IPS-15b (cell line): ENCODE data around the gene TMEM255B.

Experiments
- H3K27me3 ChIP-seq: one replicate; pipeline ENCODE4 v1.6.1; 2013; ENCODE audit warnings: low read length; ENCODE audit not compliant: control insufficient read depth, insufficient read depth
- H3K36me3 ChIP-seq: one replicate; pipeline ENCODE4 v1.6.1; 2013; ENCODE audit warnings: low read length; ENCODE audit not compliant: control insufficient read depth, insufficient read depth
- H3K4me1 ChIP-seq: one replicate; pipeline ENCODE4 v1.6.1; 2013; ENCODE audit warnings: mild to moderate bottlenecking, low read length; ENCODE audit not compliant: control insufficient read depth, insufficient read depth
- H3K4me3 ChIP-seq: one replicate; pipeline ENCODE4 v1.5.1; 2013; ENCODE audit warnings: low read depth, low read length
- H3K9ac ChIP-seq: one replicate; pipeline ENCODE4 v1.6.1; 2013; ENCODE audit warnings: low read depth, mild to moderate bottlenecking, low read length
- H3K9me3 ChIP-seq: one replicate; pipeline ENCODE4 v1.6.1; 2013; ENCODE audit warnings: mild to moderate bottlenecking, low read length; ENCODE audit not compliant: control insufficient read depth, insufficient read depth

The TMEM255B gene

DNA sequence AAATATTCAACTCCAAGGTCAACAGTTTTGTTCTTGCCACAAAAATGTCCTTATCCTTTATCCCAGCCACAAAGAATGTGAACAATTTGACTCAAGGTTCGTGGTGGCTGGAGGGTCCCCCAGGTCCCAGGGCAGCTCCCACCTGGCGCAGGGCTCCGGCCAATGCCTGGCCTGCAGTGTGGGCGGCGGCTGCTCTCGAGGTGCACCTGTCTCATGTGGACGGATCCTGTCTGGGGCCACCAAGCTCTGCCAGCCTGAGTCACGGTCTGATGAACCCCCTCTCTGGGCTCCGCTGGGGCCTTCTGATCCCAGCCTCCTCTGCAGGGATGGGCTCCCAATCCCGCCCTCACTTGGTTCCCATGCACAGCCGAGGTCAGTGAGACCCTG, 55.4 kb downstream of the TMEM255B start:
- Histone ChIP-seq H3K9ac (no peak overlapping the region), H3K27me3 (no peaks in the 10 kb centered on the region), H3K9me3 (peaks cover 3% of the 10 kb centered on the region), H3K4me1 (no peaks in the 10 kb centered on the region), H3K4me3 (no peak overlapping the region), H3K36me3 (no peaks in the 10 kb centered on the region)

DNA sequence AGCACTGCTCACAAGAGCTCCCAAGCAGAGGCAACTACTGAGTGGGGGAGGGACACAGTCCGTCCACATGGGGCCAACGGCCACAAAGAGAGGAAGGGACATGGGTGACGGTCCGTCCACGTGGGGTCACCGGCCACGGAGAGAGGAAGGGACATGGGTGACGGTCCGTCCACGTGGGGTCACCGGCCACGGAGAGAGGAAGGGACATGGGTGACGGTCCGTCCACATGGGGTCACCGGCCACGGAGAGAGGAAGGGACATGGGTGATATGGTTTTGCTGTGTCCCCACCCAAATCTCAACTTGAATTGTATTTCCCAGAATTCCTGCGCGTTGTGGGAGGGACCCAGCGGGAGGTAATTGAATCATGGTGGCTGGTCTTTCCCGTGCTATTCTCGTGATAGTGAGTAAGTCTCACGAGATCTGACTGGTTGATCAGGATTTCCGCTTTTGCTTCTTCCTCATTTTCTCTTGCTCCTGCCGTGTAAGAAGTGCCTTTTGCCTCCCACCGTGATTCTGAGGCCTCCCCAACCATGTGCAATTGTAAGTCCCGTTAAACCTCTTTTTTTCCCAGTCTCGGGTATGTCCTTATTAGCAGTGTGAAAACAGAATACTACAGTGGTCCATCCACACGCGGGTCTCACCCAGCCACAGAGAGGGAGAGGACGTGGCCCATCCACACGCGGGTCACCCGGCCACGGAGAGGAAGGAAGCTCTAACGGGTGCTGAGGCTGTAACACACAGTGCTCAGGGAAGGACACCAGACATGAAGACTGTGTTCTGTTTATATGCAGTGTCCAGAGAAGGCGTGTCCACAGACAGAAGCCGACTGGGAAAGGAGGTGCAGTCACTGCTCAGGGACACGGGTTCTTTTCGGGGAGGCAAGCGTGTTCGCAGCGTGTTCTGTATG, 56.4 kb downstream of the TMEM255B start:
- Histone ChIP-seq H3K9ac (no peak overlapping the region), H3K4me3 (no peak overlapping the region)

DNA sequence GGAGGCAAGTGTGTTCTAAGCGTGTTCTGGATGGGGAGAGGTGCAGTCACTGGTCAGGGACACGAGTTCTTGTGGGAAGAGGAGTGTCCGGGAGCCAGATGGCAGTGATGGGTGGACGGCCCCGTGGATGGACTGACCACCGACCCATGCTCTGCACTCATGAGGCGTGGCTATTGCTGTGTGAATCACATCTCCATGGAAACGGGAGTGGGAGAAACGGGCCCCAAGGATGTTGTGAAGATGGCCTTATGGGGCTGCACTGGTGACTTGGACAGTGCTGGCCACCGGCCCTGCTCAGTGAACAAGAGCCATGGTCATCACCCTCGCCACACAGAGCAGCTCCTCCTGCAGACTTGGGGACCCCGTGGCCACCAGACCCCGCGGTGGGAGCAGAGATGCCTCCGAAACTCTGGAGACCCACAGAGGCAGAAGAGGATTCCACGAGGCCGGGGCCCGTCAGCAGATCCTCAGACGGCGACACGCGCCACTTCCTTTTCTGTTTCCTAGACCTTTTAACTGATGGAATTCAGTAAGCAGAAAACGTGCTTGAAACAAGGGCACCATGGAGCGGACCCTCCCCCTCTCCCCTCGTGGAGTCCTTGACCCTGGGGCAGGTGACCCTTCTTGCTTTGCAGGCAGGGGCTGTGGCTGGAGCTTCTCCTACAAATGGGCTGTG, 57.4 kb downstream of the TMEM255B start:
- peaks cover 3% of the 10 kb centered on the region for H3K36me3 ChIP-seq
- no peaks in the 10 kb centered on the region for H3K27me3 ChIP-seq
- H3K9me3 ChIP-seq = no peaks in the 10 kb centered on the region
- H3K4me3 ChIP-seq = no peak overlapping the region
- no peak overlapping the region for H3K9ac ChIP-seq
- no peaks in the 10 kb centered on the region for H3K4me1 ChIP-seq

More for the DNA sequence above, 56.4 kb downstream of the TMEM255B start:
- Histone ChIP-seq H3K9me3 (no peaks in the 10 kb centered on the region), H3K36me3 (peaks cover 3% of the 10 kb centered on the region), H3K4me1 (no peaks in the 10 kb centered on the region), H3K27me3 (no peaks in the 10 kb centered on the region)

DNA sequence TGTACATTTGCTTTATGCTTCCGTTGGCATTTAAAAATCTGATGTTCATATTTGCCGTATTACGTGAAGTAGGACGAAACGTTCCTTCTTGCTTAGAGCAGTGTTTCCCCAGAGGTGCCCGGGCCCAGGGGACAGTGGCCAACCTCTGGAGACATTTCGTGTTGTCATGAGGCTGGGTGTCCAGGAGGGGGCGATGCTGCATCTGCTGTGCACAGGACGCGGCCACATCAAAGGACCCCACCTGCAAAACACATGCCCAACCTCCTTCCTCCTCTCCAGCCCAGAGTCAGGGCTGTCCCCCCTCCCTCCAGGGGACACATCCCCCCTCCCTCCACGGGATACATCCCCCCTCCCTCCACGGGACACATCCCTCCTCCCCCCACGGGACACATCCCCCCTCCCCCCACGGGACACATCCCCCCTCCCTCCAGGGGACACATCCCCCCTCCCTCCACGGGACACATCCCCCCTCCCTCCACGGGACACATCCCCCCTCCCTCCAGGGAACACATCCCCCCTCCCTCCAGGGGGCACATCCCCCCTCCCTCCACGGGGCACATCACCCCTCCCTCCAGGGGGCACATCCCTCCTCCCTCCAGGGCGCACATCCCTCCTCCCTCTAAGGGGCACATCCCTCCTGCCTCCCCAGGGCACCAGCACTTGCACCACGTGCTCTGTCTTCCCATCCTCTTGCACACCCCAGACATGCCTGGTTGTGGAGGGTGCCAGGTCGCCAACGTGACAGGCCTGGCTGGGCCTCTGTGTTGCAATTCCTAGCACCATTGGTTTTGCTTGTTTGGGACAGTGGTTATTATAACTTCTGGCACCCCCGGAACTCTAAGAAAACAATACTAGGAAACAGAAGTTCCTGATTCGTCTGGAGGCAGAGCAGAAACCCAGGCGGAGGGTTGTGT, 58.2 kb downstream of the TMEM255B start:
- H3K36me3 ChIP-seq = peaks cover 10% of the 10 kb centered on the region
- no peak overlapping the region for H3K9ac ChIP-seq
- H3K27me3 ChIP-seq = no peaks in the 10 kb centered on the region
- H3K4me1 ChIP-seq = no peaks in the 10 kb centered on the region
- H3K4me3 ChIP-seq = no peak overlapping the region
- H3K9me3 ChIP-seq = no peaks in the 10 kb centered on the region

DNA sequence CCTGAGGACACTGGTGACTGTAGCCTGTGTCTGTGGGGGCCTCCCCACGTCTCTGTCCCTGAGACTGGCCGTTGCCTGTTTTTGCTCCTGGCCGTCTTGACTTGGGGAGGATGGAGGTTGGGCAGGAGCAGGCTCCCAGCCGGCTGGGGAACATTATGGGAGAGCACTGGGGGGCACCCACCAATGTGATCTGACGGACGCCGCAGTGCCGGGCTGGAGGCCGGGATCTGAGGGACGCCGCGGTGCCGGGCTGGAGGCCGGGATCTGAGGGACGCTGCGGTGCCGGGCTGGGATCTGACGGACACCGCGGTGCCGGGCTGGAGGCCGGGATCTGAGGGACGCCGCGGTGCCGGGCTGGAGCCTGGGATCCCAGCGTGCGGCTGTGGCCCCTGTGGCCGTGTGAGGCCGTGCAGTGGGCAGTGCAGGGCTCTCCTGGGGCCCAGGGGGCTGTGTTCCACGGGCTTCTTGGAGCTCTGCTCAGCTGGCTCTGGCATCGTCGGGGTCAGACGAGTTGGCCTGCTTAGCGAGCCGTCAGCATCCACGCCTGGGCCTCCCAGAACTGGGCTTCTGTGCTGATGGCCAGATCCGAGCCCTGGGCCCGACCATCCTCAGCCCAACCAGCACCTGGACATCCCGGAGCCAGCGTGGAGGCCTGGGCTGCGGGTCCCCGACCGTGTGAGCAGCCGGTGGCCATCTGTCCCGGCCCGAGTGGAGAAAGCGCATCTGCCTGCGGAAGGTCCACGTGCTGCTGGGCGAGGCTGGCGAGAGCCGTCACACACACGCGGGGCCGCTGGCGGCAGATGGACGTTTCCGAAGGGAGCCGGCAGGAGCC, 59.0 kb downstream of the TMEM255B start:
- Histone ChIP-seq H3K4me3 (no peak overlapping the region), H3K9me3 (no peaks in the 10 kb centered on the region), H3K4me1 (no peaks in the 10 kb centered on the region), H3K36me3 (peaks cover 12% of the 10 kb centered on the region), H3K9ac (no peak overlapping the region), H3K27me3 (no peaks in the 10 kb centered on the region)

DNA sequence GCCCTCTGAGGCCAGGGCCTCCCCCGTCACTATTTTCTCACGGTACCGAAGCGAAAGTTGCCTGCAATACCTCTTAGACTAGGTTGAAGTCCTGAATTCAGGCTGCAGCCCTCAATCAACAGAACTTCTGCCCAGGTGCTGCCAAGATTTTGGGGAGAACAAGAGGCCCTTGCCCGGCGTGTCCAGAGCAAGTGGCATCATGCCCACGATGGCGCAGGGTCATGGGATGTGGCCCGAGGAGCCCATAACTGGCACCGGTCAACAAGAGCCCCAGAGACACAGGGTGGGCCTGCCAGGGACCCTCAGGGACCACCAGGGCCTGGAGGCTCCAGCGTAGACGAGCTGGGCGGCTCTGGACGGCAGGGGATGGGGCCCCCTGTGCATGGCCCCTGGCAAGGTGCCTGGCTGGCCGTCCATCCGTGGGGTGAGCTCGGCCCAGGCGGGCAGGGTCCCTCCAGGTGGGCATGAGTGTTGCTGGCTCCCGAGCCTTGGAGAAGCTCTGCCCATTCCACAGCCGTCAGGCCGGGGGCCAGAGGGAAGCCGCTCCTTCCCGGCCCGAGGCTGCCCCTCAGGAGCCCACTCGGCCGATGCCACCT, 59.8 kb downstream of the TMEM255B start:
- Histone ChIP-seq H3K36me3 (peaks cover 17% of the 10 kb centered on the region), H3K27me3 (no peaks in the 10 kb centered on the region), H3K4me1 (no peaks in the 10 kb centered on the region), H3K4me3 (no peak overlapping the region), H3K9ac (no peak overlapping the region), H3K9me3 (no peaks in the 10 kb centered on the region)

DNA sequence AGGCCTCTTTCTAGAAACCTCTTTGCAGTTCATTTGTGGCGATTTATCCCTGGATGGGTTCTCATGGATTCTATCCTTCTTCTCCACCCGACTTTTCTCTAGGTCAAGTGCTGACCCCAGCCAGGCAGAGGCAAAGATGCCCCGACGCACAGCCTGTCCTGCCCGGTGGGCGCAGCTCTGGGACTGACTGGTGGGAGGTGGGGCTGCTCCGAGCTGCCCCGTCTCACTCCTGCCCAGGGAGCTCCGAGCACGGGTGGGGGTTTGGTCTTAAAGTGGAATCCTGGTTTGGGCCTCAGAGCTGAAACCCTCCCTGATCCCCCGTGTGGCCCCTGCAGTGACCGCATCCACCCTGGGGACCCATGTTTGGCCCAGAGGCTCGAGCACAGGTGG, 60.3 kb downstream of the TMEM255B start:
- no peaks in the 10 kb centered on the region for H3K4me1 ChIP-seq
- no peak overlapping the region for H3K9ac ChIP-seq
- no peak overlapping the region for H3K4me3 ChIP-seq
- H3K9me3 ChIP-seq = no peaks in the 10 kb centered on the region
- no peaks in the 10 kb centered on the region for H3K27me3 ChIP-seq
- H3K36me3 ChIP-seq = peaks cover 17% of the 10 kb centered on the region

DNA sequence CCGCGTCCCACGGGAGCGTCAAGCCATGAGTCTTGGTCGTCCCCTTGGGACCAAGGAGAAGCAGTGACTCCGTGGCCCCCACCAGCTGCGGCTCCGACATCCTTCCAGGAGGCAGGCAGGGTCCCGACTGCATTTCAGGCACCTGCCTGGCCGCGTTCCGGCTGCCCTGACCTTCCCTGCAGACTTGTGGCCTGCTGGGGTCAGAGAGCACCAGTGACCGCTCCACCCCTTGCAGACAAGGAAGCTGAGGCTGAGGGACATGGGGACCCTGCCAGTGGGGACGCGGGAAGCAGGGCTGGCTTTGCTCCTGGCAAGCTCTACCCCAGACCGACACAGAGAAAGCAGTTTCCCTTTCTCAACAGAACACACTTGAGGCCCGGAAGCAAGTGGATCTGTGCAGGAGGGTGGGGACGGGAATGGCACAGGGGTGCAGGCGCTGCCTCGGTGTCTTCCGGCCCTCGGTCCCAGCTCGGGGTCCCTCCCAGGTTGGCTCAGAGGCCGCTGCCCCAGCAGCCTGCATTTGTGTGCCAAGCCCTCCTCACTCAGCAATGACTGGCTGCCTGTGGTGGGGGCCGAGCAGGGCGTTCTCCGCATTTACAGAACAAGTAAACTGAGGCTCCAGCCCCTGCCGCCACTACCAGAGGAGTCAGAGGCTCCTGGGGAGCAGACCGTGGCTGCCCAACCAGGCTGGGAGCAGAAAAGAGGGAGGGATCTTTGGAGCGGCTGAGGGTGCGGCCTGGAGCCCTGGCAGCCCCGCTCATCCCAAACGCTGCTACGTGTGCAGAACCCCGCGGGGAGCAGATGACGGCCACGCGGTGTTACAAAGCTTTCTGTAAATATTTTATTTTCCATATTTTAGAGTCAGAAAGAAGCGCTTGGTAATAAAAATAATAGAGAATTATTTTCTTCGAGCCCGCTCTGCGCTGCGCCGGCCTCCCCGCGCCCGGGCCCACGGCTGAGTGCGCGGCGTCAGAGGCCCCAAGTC, 61.0 kb downstream of the TMEM255B start:
- no peak overlapping the region for H3K9ac ChIP-seq
- no peaks in the 10 kb centered on the region for H3K4me1 ChIP-seq
- no peaks in the 10 kb centered on the region for H3K27me3 ChIP-seq
- H3K36me3 ChIP-seq = peaks cover 17% of the 10 kb centered on the region
- H3K4me3 ChIP-seq = no peak overlapping the region
- no peaks in the 10 kb centered on the region for H3K9me3 ChIP-seq

DNA sequence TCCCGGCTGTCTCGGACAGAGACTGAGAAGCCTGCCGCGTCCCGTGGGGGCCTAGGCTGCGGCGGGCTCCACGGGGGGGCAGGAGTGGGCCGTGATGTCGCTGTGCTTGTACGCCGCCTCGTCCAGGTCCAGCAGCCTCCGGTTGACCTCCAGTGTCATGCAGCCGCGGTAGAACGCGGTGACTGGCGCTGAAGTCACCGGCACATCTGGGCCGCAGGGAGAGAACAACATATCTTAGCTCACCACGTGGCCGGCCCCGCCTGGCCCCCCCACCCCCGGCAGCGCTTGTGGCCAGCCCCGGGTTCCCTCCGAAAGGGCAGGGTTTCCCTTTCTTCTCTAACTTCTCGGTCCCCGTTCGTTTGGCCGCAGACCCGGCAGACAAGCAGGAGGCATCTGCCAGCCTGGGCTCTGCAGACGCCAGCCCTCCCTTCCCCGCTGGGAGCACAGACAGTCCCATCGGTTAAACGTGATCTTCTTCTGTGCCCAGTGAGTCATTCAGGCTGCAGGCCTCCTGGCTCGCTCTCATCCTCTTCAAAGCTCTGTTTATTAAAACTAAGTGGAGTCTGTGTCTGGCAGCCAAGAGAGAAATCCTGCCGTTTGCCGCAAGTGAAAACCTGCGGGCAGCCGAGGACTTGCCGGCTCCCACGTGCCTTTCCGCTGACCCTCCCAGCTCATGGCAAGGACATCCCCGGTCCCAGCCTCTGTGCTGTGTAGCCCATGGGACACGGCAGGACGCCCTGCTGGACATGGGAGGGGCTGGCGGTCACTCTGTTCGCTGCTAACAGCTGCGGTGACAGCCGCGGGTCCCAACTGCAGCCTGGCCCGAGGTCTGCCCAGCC, 62.0 kb downstream of the TMEM255B start:
- H3K9ac ChIP-seq = no peak overlapping the region
- peaks cover 17% of the 10 kb centered on the region for H3K36me3 ChIP-seq
- no peak overlapping the region for H3K4me3 ChIP-seq
- H3K27me3 ChIP-seq = no peaks in the 10 kb centered on the region
- no peaks in the 10 kb centered on the region for H3K4me1 ChIP-seq
- H3K9me3 ChIP-seq = no peaks in the 10 kb centered on the region
